Type B pancreatic cell (in vitro differentiated cells): ENCODE measurements around the gene CAMSAP1. TPM values are rescaled to one million over a fixed set of nuclear protein-coding genes. Genes with fewer than 3 reads are reported as not detected.

ENCODE experiments used
- DNase-seq: peaks from one replicate; pipeline ENCODE4 v3.0.0; 2021; ENCODE audit warnings: mixed read lengths; ENCODE audit not compliant: unreplicated experiment; ENCODE audit errors: extremely low spot score
- H3K27ac Mint-ChIP-seq: 2 replicates; pipeline ENCODE4 v1.8.0; 2021; ENCODE audit warnings: mild to moderate bottlenecking, mixed read lengths
- H3K27me3 Mint-ChIP-seq: 2 replicates; pipeline ENCODE4 v1.8.0; 2021; ENCODE audit warnings: mixed read lengths
- H3K36me3 Mint-ChIP-seq: 2 replicates; pipeline ENCODE4 v1.8.0; 2021; ENCODE audit warnings: mixed read lengths
- H3K4me1 Mint-ChIP-seq: one replicate; pipeline ENCODE4 v1.8.0; 2021; ENCODE audit warnings: mixed read lengths; ENCODE audit not compliant: unreplicated experiment
- H3K4me3 Mint-ChIP-seq: 2 replicates; pipeline ENCODE4 v1.8.0; 2021; ENCODE audit warnings: mild to moderate bottlenecking, mixed read lengths
- H3K9me3 Mint-ChIP-seq: 2 replicates; pipeline ENCODE4 v1.8.0; 2021; ENCODE audit warnings: mixed read lengths
- CTCF ChIP-seq: fragments of 200-600 bp; sonication (generic); conservative IDR thresholded peaks from 2 replicates; pipeline ENCODE4 v1.5.0; 2021; ENCODE audit warnings: antibody characterized with exemption, mild to moderate bottlenecking
- total RNA-seq: library from RNA; stranded (reverse); gene quantifications from 2 replicates; pipeline ENCODE4 v1.2.1, GENCODE V29; 2021; ENCODE audit warnings: low replicate concordance

CAMSAP1 gene
- total RNA-seq, 1 donor from 2014 or later, result 58.2 TPM

- Mint-ChIP-seq H3K9me3 (peaks cover 3% of the 10 kb centered on the region), H3K4me1 (peaks cover 34% of the 10 kb centered on the region), H3K36me3 (peaks cover 48% of the 10 kb centered on the region), H3K4me3 (no peak overlapping the region), H3K27me3 (no peaks in the 10 kb centered on the region), H3K27ac (no peak overlapping the region)
- DNase-seq, result no peak
- TF ChIP-seq CTCF, result no peak
Measured at GRCh38 chr9:135907006-135907430, 328 bp downstream of the CAMSAP1 start.

GRCh38 chr9:135906291-135907005 is 898 bp downstream of the CAMSAP1 start:
- no peaks in the 10 kb centered on the region for H3K27me3 Mint-ChIP-seq
- peaks cover 34% of the 10 kb centered on the region for H3K4me1 Mint-ChIP-seq
- peak overlapping the region; percentile 96 for H3K27ac Mint-ChIP-seq
- H3K4me3 Mint-ChIP-seq, result peak overlapping the region; percentile 95
- peaks cover 48% of the 10 kb centered on the region for H3K36me3 Mint-ChIP-seq
- H3K9me3 Mint-ChIP-seq, result peaks cover 5% of the 10 kb centered on the region
- no peak for TF ChIP-seq CTCF
- no peak for DNase-seq

- peaks cover 34% of the 10 kb centered on the region for H3K4me1 Mint-ChIP-seq
- peaks cover 6% of the 10 kb centered on the region for H3K9me3 Mint-ChIP-seq
- H3K36me3 Mint-ChIP-seq, result peaks cover 45% of the 10 kb centered on the region
Measured at GRCh38 chr9:135905380-135906258, 1.7 kb downstream of the CAMSAP1 start.

GRCh38 chr9:135903786-135904520 is 3.4 kb downstream of the CAMSAP1 start:
- TF ChIP-seq CTCF, result no peak

More at GRCh38 chr9:135905380-135906258, 1.7 kb downstream of the CAMSAP1 start:
- Mint-ChIP-seq H3K4me3 (peak overlapping the region; percentile 95), H3K27ac (peak overlapping the region; percentile 96), H3K27me3 (no peaks in the 10 kb centered on the region)
- DNase-seq, result no peak
- no peak for TF ChIP-seq CTCF

GRCh38 chr9:135903358-135903656 is 4.0 kb downstream of the CAMSAP1 start:
- Mint-ChIP-seq H3K4me3 (peak overlapping the region; percentile 15), H3K4me1 (peaks cover 31% of the 10 kb centered on the region), H3K36me3 (peaks cover 42% of the 10 kb centered on the region), H3K27ac (peak overlapping the region; percentile 37), H3K27me3 (no peaks in the 10 kb centered on the region), H3K9me3 (peaks cover 16% of the 10 kb centered on the region)
- no peak for TF ChIP-seq CTCF
- no peak for DNase-seq

More at GRCh38 chr9:135903786-135904520, 3.4 kb downstream of the CAMSAP1 start:
- H3K4me1 Mint-ChIP-seq, result peaks cover 34% of the 10 kb centered on the region
- no peak overlapping the region for H3K27ac Mint-ChIP-seq
- no peak for DNase-seq
- peaks cover 12% of the 10 kb centered on the region for H3K9me3 Mint-ChIP-seq
- peak overlapping the region; percentile 15 for H3K4me3 Mint-ChIP-seq
- H3K36me3 Mint-ChIP-seq, result peaks cover 44% of the 10 kb centered on the region
- H3K27me3 Mint-ChIP-seq, result no peaks in the 10 kb centered on the region
